ENCODE results near the gene LBP. TPM values are rescaled to one million over a fixed set of nuclear protein-coding genes. Genes with fewer than 3 reads are reported as not detected.

The LBP gene
- total RNA-seq, 1 experiment from 2014 or later = 0.52 TPM

DNA sequence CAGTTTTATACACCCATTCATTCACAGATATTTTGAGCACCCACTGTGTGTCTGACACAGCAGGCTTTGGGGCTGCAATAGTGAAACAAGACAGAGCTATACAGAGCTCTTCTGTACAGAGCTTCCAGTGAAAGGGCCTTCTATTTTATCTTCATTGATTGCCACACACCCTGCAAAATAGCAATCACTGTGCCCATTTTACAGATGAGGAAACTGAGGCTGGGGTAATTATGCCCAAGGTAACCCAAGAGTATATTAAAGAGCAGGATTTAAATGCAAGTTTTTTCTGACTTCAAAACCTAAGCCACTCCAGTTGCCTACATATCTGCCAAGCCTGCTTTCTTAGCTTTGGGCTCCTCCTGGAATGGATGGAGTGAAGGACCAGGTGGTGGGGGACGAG lies 37.8 kb upstream of the LBP start:
- Histone ChIP-seq H3K23ac (ENCODE audit: insufficient read length, low read depth, low read length) (no peak overlapping the region), H3K9me3 (ENCODE audit: control insufficient read depth, low read depth, low read length) (no peaks in the 10 kb centered on the region), H3K14ac (ENCODE audit: insufficient read depth, low read length) (no peak overlapping the region), H2BK20ac (ENCODE audit: low read depth, low read length, poor library complexity, severe bottlenecking) (no peak overlapping the region), H2BK5ac (ENCODE audit: insufficient read length, low read length) (no peak overlapping the region), H4K5ac (ENCODE audit: insufficient read length, low read depth, low read length) (no peak overlapping the region), H4K20me1 (ENCODE audit: control insufficient read depth, insufficient read depth, insufficient read length) (no peaks in the 10 kb centered on the region), H3K18ac (ENCODE audit: insufficient read length, low read depth, low read length) (no peak overlapping the region), H3K79me1 (ENCODE audit: insufficient read depth, low read depth, low read length, poor library complexity, severe bottlenecking) (no peaks in the 10 kb centered on the region), H3K23me2 (ENCODE audit: insufficient read length, low read depth, low read length, poor library complexity, severe bottlenecking) (no peaks in the 10 kb centered on the region), H4K91ac (ENCODE audit: insufficient read length, low read depth, low read length) (no peak overlapping the region), H3K4me1 (ENCODE audit: insufficient read depth, low read length) (no peaks in the 10 kb centered on the region), H2AK5ac (ENCODE audit: insufficient read length, low read length) (no peak overlapping the region), H3K27ac (ENCODE audit: insufficient read length, low read depth, low read length) (no peak overlapping the region), H3K79me2 (ENCODE audit: insufficient read depth, low read length) (no peaks in the 10 kb centered on the region), H3K4ac (ENCODE audit: low read depth, low read length) (no peak overlapping the region), H3K27me3 (ENCODE audit: insufficient read depth, low read length) (no peaks in the 10 kb centered on the region), H3K4me2 (ENCODE audit: insufficient read depth, insufficient read length, low read length) (no peak overlapping the region), H2BK12ac (ENCODE audit: insufficient read length, low read depth, low read length) (no peak overlapping the region), H3T11ph (ENCODE audit: low read length) (no peak overlapping the region), H3K9ac (ENCODE audit: extremely low read depth, insufficient read length, low read length) (no peak overlapping the region), H3K56ac (ENCODE audit: insufficient read length, low read depth, low read length) (no peak overlapping the region), H4K8ac (replicated peaks; ENCODE audit: insufficient read length, low read depth, low read length) (no peak overlapping the region), H2BK15ac (ENCODE audit: low read depth, low read length) (no peak overlapping the region), H2BK120ac (ENCODE audit: low read depth, low read length, poor library complexity, severe bottlenecking) (no peak overlapping the region), H2AFZ (ENCODE audit: low read length) (no peak overlapping the region)
- TF ChIP-seq, protein P1, sequence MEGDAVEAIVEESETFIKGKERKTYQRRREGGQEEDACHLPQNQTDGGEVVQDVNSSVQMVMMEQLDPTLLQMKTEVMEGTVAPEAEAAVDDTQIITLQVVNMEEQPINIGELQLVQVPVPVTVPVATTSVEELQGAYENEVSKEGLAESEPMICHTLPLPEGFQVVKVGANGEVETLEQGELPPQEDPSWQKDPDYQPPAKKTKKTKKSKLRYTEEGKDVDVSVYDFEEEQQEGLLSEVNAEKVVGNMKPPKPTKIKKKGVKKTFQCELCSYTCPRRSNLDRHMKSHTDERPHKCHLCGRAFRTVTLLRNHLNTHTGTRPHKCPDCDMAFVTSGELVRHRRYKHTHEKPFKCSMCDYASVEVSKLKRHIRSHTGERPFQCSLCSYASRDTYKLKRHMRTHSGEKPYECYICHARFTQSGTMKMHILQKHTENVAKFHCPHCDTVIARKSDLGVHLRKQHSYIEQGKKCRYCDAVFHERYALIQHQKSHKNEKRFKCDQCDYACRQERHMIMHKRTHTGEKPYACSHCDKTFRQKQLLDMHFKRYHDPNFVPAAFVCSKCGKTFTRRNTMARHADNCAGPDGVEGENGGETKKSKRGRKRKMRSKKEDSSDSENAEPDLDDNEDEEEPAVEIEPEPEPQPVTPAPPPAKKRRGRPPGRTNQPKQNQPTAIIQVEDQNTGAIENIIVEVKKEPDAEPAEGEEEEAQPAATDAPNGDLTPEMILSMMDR (conservative IDR thresholded peaks at IDR 0.05) = no peak
- Mint-ChIP-seq H3K27me3 (ENCODE audit: low read depth) (peaks cover 14% of the 10 kb centered on the region), H3K36me3 (ENCODE audit: insufficient read depth in 1 of 3, low read depth in 3 of 3) (no peaks in the 10 kb centered on the region), H3K4me3 (no peak overlapping the region), H3K9me3 (no peaks in the 10 kb centered on the region), H3K27ac (no peak overlapping the region), H3K4me1 (peaks cover 4 to 11% of the 10 kb centered on the region in 2 experiments)
- DNase-seq = no peak
- no CpG with 5 or more reads among the region's 1 CpG for WGBS (ENCODE audit: extremely low coverage, insufficient read length, low lambda C conversion rate)

Data from H9 (cell line).